ENCODE measurements around the gene NRARP. TPM values are rescaled to one million over a fixed set of nuclear protein-coding genes. Genes with fewer than 3 reads are reported as not detected.

The NRARP gene
- total and polyA plus RNA-seq, 2 donors (not counting 1 experiment from before 2014, with no cell fraction given) = 5.7 to 11.5 TPM

- no peaks in the 10 kb centered on the region for H3K9me3 Mint-ChIP-seq (ENCODE audit: insufficient read depth)
- Histone ChIP-seq H3K4me3 (ENCODE audit: control extremely low read depth in 1 of 5, extremely low read depth in 1 of 5, insufficient read depth in 1 of 5, low read depth in 2 of 5, low read length in 4 of 5) (no peak overlapping the region), H3K27ac (ENCODE audit: low read length in 2 of 2) (no peak overlapping the region), H3K27me3 (replicated peaks in 1 of 4; ENCODE audit: control extremely low read depth in 1 of 4, control insufficient read depth in 3 of 4, insufficient read depth in 4 of 4, low read length in 3 of 4) (no peaks in the 10 kb centered on the region), H3K9me3 (ENCODE audit: control extremely low read depth in 1 of 3, control insufficient read depth in 2 of 3, insufficient read depth in 1 of 3, low read length in 2 of 3) (peaks cover 0 to 22% (median 0%) of the 10 kb centered on the region in 3 donors), H3K36me3 (replicated peaks in 1 of 2; ENCODE audit: control extremely low read depth in 1 of 2, control insufficient read depth in 1 of 2, extremely low read depth in 1 of 2, insufficient read depth in 2 of 2, low read length in 1 of 2) (no peaks in the 10 kb centered on the region), H3K4me1 (ENCODE audit: control insufficient read depth in 2 of 2, insufficient read depth in 2 of 2, low read length in 2 of 2) (no peaks in the 10 kb centered on the region), H4K20me1 (ENCODE audit: control insufficient read depth, insufficient read depth, low read length, poor library complexity, severe bottlenecking) (no peaks in the 10 kb centered on the region), H3K4me2 (replicated peaks; ENCODE audit: low read depth, low read length, poor library complexity, severe bottlenecking) (no peak overlapping the region), H3K9ac (ENCODE audit: low read length) (no peak overlapping the region), H3K79me2 (ENCODE audit: control insufficient read depth, insufficient read depth, low read length) (no peaks in the 10 kb centered on the region), H2AFZ (ENCODE audit: insufficient read depth, low read depth, low read length, poor library complexity, severe bottlenecking) (no peak overlapping the region)
- WGBS (ENCODE audit: insufficient coverage) = 97% methylated on average over 25 of the region's 27 CpGs
- no peak overlapping the region for H3K4me3 Mint-ChIP-seq
- ATAC-seq (ENCODE audit: low read depth) (no peak), DNase-seq (no peak)
- H3K27ac Mint-ChIP-seq = no peak overlapping the region
- TF ChIP-seq CTCF (IDR thresholded peaks at IDR 0.05) = no peak
- TF ChIP-seq EZH2 (IDR thresholded peaks at IDR 0.05; ENCODE audit: borderline replicate concordance, insufficient read depth, low read depth, low read length, poor library complexity, severe bottlenecking) = no peak
- H3K27me3 Mint-ChIP-seq = no peaks in the 10 kb centered on the region
- no peaks in the 10 kb centered on the region for H3K4me1 Mint-ChIP-seq
- intact Hi-C loops (cut with micrococcal nuclease) = no loop called here
- ChIA-PET POLR2A (no interaction called here), CTCF (no interaction called here)
Observed at GRCh38 chr9:137349471-137350033, 47.5 kb upstream of the NRARP start.

- H3K4me3 ChIP-seq (ENCODE audit: control extremely low read depth in 1 of 5, extremely low read depth in 1 of 5, insufficient read depth in 1 of 5, low read depth in 2 of 5, low read length in 4 of 5) = no peak overlapping the region
- POLR2A ChIA-PET = no interaction called here
- ATAC-seq (ENCODE audit: low read depth) (no peak), DNase-seq (no peak)
- peaks cover 0 to 17% (median 0%) of the 10 kb centered on the region in 3 donors for H3K9me3 ChIP-seq (ENCODE audit: control extremely low read depth in 1 of 3, control insufficient read depth in 2 of 3, insufficient read depth in 1 of 3, low read length in 2 of 3)
- 97% methylated on average over 28 of the region's 31 CpGs for WGBS (ENCODE audit: insufficient coverage)
- no peaks in the 10 kb centered on the region for H3K4me1 ChIP-seq (ENCODE audit: control insufficient read depth in 2 of 2, insufficient read depth in 2 of 2, low read length in 2 of 2)
- H3K27ac ChIP-seq (ENCODE audit: low read length in 2 of 2) = no peak overlapping the region
- no peak overlapping the region for H3K4me3 Mint-ChIP-seq
- CTCF ChIA-PET = no interaction called here
- no peaks in the 10 kb centered on the region for H4K20me1 ChIP-seq (ENCODE audit: control insufficient read depth, insufficient read depth, low read length, poor library complexity, severe bottlenecking)
- no peak overlapping the region for H2AFZ ChIP-seq (ENCODE audit: insufficient read depth, low read depth, low read length, poor library complexity, severe bottlenecking)
- H3K79me2 ChIP-seq (ENCODE audit: control insufficient read depth, insufficient read depth, low read length) = no peaks in the 10 kb centered on the region
- no peak for TF ChIP-seq EZH2 (IDR thresholded peaks at IDR 0.05; ENCODE audit: borderline replicate concordance, insufficient read depth, low read depth, low read length, poor library complexity, severe bottlenecking)
- no peak for TF ChIP-seq CTCF (IDR thresholded peaks at IDR 0.05)
- no peaks in the 10 kb centered on the region for H3K27me3 ChIP-seq (replicated peaks in 1 of 4; ENCODE audit: control extremely low read depth in 1 of 4, control insufficient read depth in 3 of 4, insufficient read depth in 4 of 4, low read length in 3 of 4)
- H3K27me3 Mint-ChIP-seq = no peaks in the 10 kb centered on the region
- intact Hi-C loops (cut with micrococcal nuclease) = no loop called here
- H3K9ac ChIP-seq (ENCODE audit: low read length) = no peak overlapping the region
- H3K9me3 Mint-ChIP-seq (ENCODE audit: insufficient read depth) = no peaks in the 10 kb centered on the region
- H3K4me1 Mint-ChIP-seq = no peaks in the 10 kb centered on the region
- H3K4me2 ChIP-seq (replicated peaks; ENCODE audit: low read depth, low read length, poor library complexity, severe bottlenecking) = no peak overlapping the region
- H3K27ac Mint-ChIP-seq = no peak overlapping the region
- no peaks in the 10 kb centered on the region for H3K36me3 ChIP-seq (replicated peaks in 1 of 2; ENCODE audit: control extremely low read depth in 1 of 2, control insufficient read depth in 1 of 2, extremely low read depth in 1 of 2, insufficient read depth in 2 of 2, low read length in 1 of 2)
Observed at GRCh38 chr9:137348769-137349470, 46.8 kb upstream of the NRARP start.
